ENCODE measurements around the gene TOMM20. TPM values are rescaled to one million over a fixed set of nuclear protein-coding genes. Genes with fewer than 3 reads are reported as not detected.
A peak's percentile ranks its signal among the peaks of the same experiment; 100 is the strongest.
"Not testable (repeated sequence)": the region's sequence is repeated elsewhere in the genome, so short reads cannot be mapped to it uniquely, and the experiment has no call there.

Gene TOMM20
- total and polyA plus RNA-seq, 4 donors, result 69.8 to 97.5 (median 77.7) TPM

DNA sequence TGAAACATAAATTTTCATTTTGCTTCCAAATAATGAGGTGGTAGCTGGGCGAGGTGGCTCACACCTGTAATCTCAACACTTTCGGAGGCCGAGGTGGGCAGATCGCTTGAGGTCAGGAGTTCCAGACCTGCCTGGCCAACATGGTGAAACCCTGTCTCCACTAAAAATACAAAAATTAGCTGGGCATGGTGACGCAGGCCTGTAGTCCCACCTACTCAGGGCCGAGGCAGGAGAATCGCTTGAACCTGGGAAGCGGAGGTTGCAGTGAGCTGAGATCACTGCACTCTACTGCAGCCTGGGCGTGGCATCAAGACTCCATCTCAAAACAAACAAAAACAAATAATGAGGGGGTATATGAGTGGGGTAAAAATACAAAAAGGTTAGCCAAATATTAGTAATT lies 31.3 kb upstream of the TOMM20 start:
- 84 to 86% methylated on average over 9 of the region's 9 CpGs for WGBS, 2 donors
- not testable (repeated sequence) for ATAC-seq (ENCODE audit: low FRiP score); H3K36me3 ChIP-seq (ENCODE audit: control insufficient read depth in 1 of 2, insufficient read depth in 2 of 2, low read length in 1 of 2); H3K27me3 ChIP-seq (ENCODE audit: control insufficient read depth in 1 of 2, insufficient read depth in 2 of 2, low read length in 1 of 2); H3K27ac ChIP-seq (ENCODE audit: low read depth in 1 of 2, low read length in 2 of 2); H3K4me3 ChIP-seq (ENCODE audit: low read length in 2 of 2); H3K4me1 ChIP-seq (ENCODE audit: control insufficient read depth in 1 of 2, insufficient read depth in 2 of 2, low read length in 2 of 2); H3K9me3 ChIP-seq (ENCODE audit: control insufficient read depth, low read length)
- peak in 1 of 2 donors; percentile 19 for DNase-seq
- intact Hi-C loops (cut with DNase I), result loop anchor here in 1 of 2 donors (10.0 kb wide), 1 partner anchor 255 kb away; no protein-coding TSS in a partner anchor

DNA sequence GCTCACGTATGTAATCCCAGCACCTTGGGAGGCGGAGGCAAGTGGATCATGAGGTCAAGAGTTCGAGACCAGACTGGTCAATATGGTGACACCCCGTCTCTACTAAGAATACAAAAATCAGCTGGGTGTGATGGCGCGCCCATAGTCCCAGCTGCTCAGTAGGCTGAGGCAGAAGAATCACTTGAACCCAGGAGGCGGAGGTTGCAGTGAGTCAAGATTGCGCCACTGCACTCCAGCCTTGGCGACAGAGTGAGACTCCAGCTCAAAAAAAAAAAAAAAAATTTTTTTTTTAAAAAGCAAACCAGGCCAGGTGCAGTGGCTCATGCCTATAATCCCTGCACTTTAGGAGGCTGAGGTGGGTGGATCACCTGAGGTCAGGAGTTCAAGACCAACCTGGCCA lies 30.6 kb upstream of the TOMM20 start:
- H3K27me3 ChIP-seq (ENCODE audit: control insufficient read depth in 1 of 2, insufficient read depth in 2 of 2, low read length in 1 of 2); H3K9me3 ChIP-seq (ENCODE audit: control insufficient read depth, low read length); H3K36me3 ChIP-seq (ENCODE audit: control insufficient read depth in 1 of 2, insufficient read depth in 2 of 2, low read length in 1 of 2); intact Hi-C loops (cut with DNase I); ATAC-seq (ENCODE audit: low FRiP score); H3K4me3 ChIP-seq (ENCODE audit: low read length in 2 of 2); H3K27ac ChIP-seq (ENCODE audit: low read depth in 1 of 2, low read length in 2 of 2); DNase-seq; H3K4me1 ChIP-seq (ENCODE audit: control insufficient read depth in 1 of 2, insufficient read depth in 2 of 2, low read length in 2 of 2): not testable (repeated sequence)
- WGBS, 2 donors, result 90 to 91% methylated on average over 9 of the region's 9 CpGs

DNA sequence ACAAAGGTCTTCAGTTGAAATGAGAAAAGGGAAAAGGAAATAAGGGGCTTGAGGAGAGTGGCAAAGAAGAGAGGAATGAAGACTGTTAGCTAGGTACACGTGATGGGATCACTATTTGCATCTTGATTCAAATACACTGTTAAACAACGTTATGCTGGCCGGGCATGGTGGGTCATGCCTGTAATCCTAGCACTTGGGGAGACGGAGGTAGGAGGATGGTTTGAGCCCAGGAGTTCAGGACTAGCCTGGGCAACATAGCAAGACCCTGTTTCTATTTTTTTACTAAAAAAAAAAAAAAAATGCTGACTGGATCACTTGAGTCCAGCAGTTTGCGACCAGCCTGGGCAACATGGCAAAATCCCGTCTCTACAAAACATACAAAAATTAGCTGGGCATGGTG lies 30.0 kb upstream of the TOMM20 start:
- no peak for ATAC-seq (ENCODE audit: low FRiP score)
- intact Hi-C loops (cut with DNase I), result no loop called here
- Histone ChIP-seq H3K9me3 (ENCODE audit: control insufficient read depth, low read length) (no peaks in the 10 kb centered on the region), H3K27me3 (ENCODE audit: control insufficient read depth in 1 of 2, insufficient read depth in 2 of 2, low read length in 1 of 2) (no peaks in the 10 kb centered on the region), H3K4me1 (ENCODE audit: control insufficient read depth in 1 of 2, insufficient read depth in 2 of 2, low read length in 2 of 2) (no peaks in the 10 kb centered on the region), H3K27ac (ENCODE audit: low read depth in 1 of 2, low read length in 2 of 2) (no peak overlapping the region), H3K4me3 (ENCODE audit: low read length in 2 of 2) (no peak overlapping the region), H3K36me3 (ENCODE audit: control insufficient read depth in 1 of 2, insufficient read depth in 2 of 2, low read length in 1 of 2) (peaks cover 0 to 2% of the 10 kb centered on the region in 2 donors)
- DNase-seq, result peak in 1 of 2 donors; percentile 36
- WGBS, 2 donors, result 92 to 94% methylated on average over 6 of the region's 6 CpGs

DNA sequence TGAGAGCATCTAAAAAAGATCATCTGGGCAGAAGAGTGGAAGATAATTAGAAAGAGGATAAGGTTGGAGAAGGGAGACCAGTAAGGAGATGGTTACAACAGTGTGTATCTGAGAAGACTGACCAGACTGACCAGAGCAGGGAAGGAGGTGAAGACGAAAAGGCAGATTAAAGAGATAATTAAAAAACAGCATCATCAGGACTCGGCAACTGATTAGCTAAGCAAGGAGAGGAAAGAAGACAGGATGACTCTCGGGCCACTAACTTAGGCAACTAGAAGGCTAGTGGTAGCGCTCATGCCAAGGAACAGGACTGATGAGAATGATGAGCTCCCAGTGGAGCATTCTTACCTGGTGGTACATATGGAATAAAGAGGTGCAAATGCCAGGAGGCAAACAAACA lies 28.5 kb upstream of the TOMM20 start:
- H3K27me3 ChIP-seq (ENCODE audit: control insufficient read depth in 1 of 2, insufficient read depth in 2 of 2, low read length in 1 of 2), result no peaks in the 10 kb centered on the region
- no peak overlapping the region for H3K27ac ChIP-seq (ENCODE audit: low read depth in 1 of 2, low read length in 2 of 2)
- ATAC-seq (ENCODE audit: low FRiP score), result no peak
- 95 to 97% methylated on average over 4 of the region's 4 CpGs for WGBS, 2 donors
- intact Hi-C loops (cut with DNase I), result no loop called here
- H3K36me3 ChIP-seq (ENCODE audit: control insufficient read depth in 1 of 2, insufficient read depth in 2 of 2, low read length in 1 of 2), result peaks cover 0 to 2% of the 10 kb centered on the region in 2 donors
- H3K9me3 ChIP-seq (ENCODE audit: control insufficient read depth, low read length), result no peaks in the 10 kb centered on the region
- DNase-seq, result no peak
- no peaks in the 10 kb centered on the region for H3K4me1 ChIP-seq (ENCODE audit: control insufficient read depth in 1 of 2, insufficient read depth in 2 of 2, low read length in 2 of 2)
- no peak overlapping the region for H3K4me3 ChIP-seq (ENCODE audit: low read length in 2 of 2)

DNA sequence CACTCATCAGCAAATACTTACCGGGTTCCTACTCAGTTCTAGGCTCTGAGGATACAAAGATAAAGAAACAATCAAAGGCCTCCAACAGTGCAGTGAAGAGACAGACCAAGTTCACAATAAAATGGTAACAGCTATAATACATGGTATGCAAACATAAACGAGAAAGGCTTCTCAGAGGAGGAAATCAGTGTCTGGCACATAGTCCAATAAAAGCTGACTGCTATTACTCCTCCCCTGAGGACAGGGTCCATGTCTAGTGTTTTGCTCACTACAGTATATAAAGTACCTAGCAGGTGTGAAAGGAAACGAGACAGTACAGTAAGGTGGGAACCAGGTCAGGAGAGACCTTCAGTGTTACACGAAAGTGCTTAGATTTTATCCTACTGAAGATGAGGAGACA lies 28.1 kb upstream of the TOMM20 start:
- intact Hi-C loops (cut with DNase I), result no loop called here
- ATAC-seq (ENCODE audit: low FRiP score), result no peak
- no peak for DNase-seq
- no peak overlapping the region for H3K4me3 ChIP-seq (ENCODE audit: low read length in 2 of 2)
- H3K36me3 ChIP-seq (ENCODE audit: control insufficient read depth in 1 of 2, insufficient read depth in 2 of 2, low read length in 1 of 2), result peaks cover 0 to 2% of the 10 kb centered on the region in 2 donors
- no peaks in the 10 kb centered on the region for H3K9me3 ChIP-seq (ENCODE audit: control insufficient read depth, low read length)
- H3K4me1 ChIP-seq (ENCODE audit: control insufficient read depth in 1 of 2, insufficient read depth in 2 of 2, low read length in 2 of 2), result no peaks in the 10 kb centered on the region
- no peak overlapping the region for H3K27ac ChIP-seq (ENCODE audit: low read depth in 1 of 2, low read length in 2 of 2)
- 79 to 82% methylated on average over 4 of the region's 4 CpGs for WGBS, 2 donors
- H3K27me3 ChIP-seq (ENCODE audit: control insufficient read depth in 1 of 2, insufficient read depth in 2 of 2, low read length in 1 of 2), result no peaks in the 10 kb centered on the region

DNA sequence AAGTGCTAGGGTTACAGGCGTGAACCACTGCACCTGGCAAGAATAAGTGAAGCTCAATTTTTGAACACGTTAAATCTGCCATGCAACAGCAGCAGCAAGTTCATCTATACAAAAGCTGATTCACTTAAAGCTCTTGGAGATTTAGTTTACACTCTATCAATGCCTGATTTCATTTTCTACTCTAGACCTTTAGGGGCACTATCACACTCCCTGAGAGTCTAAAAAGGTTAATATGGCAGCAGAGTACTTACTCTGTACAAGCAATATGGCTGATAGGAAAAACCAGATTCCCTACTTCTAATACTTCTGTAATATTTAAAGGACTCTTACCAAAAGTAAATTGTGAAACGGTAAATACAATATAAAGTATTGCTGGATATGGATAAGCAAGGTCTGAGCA lies 27.6 kb upstream of the TOMM20 start:
- WGBS, 2 donors, result 92 to 96% methylated on average over 3 of the region's 3 CpGs
- H3K9me3 ChIP-seq (ENCODE audit: control insufficient read depth, low read length), result no peaks in the 10 kb centered on the region
- no peak overlapping the region for H3K4me3 ChIP-seq (ENCODE audit: low read length in 2 of 2)
- ATAC-seq (ENCODE audit: low FRiP score), result no peak
- intact Hi-C loops (cut with DNase I), result no loop called here
- no peak overlapping the region for H3K27ac ChIP-seq (ENCODE audit: low read depth in 1 of 2, low read length in 2 of 2)
- no peaks in the 10 kb centered on the region for H3K4me1 ChIP-seq (ENCODE audit: control insufficient read depth in 1 of 2, insufficient read depth in 2 of 2, low read length in 2 of 2)
- DNase-seq, result no peak
- peaks cover 2 to 4% of the 10 kb centered on the region in 2 donors for H3K36me3 ChIP-seq (ENCODE audit: control insufficient read depth in 1 of 2, insufficient read depth in 2 of 2, low read length in 1 of 2)
- H3K27me3 ChIP-seq (ENCODE audit: control insufficient read depth in 1 of 2, insufficient read depth in 2 of 2, low read length in 1 of 2), result no peaks in the 10 kb centered on the region

DNA sequence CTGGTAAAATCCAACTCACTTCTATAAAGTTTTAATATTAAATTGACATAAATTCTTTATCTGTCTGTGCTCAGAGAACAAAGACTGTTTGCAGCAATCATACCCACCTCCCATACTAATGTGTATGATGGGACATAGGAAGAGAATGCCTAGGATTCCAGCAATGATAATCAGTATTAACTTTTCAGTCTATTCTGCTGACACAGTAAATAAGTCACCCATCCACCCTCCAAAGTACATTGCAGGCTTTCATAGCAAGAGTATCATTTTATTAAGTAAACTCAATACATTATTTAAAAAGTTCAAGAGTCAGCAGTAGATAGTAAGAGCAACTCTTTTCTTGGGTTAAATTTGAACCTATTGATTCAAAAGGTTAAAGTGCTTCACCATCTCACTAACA lies 23.6 kb upstream of the TOMM20 start:
- no peak overlapping the region for H3K27ac ChIP-seq (ENCODE audit: low read depth in 1 of 2, low read length in 2 of 2)
- H3K4me1 ChIP-seq (ENCODE audit: control insufficient read depth in 1 of 2, insufficient read depth in 2 of 2, low read length in 2 of 2), result no peaks in the 10 kb centered on the region
- ATAC-seq (ENCODE audit: low FRiP score) (no peak), DNase-seq (no peak)
- no peaks in the 10 kb centered on the region for H3K9me3 ChIP-seq (ENCODE audit: control insufficient read depth, low read length)
- H3K27me3 ChIP-seq (ENCODE audit: control insufficient read depth in 1 of 2, insufficient read depth in 2 of 2, low read length in 1 of 2), result no peaks in the 10 kb centered on the region
- H3K36me3 ChIP-seq (ENCODE audit: control insufficient read depth in 1 of 2, insufficient read depth in 2 of 2, low read length in 1 of 2), result peaks cover 4% of the 10 kb centered on the region in 2 donors
- intact Hi-C loops (cut with DNase I), result no loop called here
- no peak overlapping the region for H3K4me3 ChIP-seq (ENCODE audit: low read length in 2 of 2)

DNA sequence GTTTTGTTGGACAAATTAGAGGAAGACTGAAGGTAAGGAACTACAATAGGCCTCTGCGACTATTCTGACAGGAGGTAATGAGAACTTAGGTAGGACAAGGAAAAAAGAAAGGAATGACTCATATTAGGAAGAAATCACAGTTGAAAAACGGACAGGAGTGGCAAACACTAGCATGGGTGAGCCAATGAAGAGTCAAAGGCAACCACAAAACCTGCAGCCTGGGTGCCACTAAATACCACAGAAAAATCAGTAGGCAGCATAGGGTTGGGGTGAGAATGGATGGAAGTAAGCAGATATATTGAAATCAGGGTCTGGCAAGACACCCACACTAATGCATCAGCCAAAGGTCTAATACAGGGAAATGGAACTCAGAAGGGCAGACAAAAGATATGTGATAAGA lies 22.4 kb upstream of the TOMM20 start:
- Histone ChIP-seq H3K27ac (ENCODE audit: low read depth in 1 of 2, low read length in 2 of 2) (no peak overlapping the region), H3K4me1 (ENCODE audit: control insufficient read depth in 1 of 2, insufficient read depth in 2 of 2, low read length in 2 of 2) (no peaks in the 10 kb centered on the region), H3K36me3 (ENCODE audit: control insufficient read depth in 1 of 2, insufficient read depth in 2 of 2, low read length in 1 of 2) (peaks cover 4 to 6% of the 10 kb centered on the region in 2 donors), H3K9me3 (ENCODE audit: control insufficient read depth, low read length) (no peaks in the 10 kb centered on the region), H3K27me3 (ENCODE audit: control insufficient read depth in 1 of 2, insufficient read depth in 2 of 2, low read length in 1 of 2) (no peaks in the 10 kb centered on the region), H3K4me3 (ENCODE audit: low read length in 2 of 2) (no peak overlapping the region)
- WGBS, 2 donors, result 84 to 88% methylated on average over 2 of the region's 2 CpGs
- ATAC-seq (ENCODE audit: low FRiP score), result no peak
- intact Hi-C loops (cut with DNase I), result no loop called here
- DNase-seq, result no peak

DNA sequence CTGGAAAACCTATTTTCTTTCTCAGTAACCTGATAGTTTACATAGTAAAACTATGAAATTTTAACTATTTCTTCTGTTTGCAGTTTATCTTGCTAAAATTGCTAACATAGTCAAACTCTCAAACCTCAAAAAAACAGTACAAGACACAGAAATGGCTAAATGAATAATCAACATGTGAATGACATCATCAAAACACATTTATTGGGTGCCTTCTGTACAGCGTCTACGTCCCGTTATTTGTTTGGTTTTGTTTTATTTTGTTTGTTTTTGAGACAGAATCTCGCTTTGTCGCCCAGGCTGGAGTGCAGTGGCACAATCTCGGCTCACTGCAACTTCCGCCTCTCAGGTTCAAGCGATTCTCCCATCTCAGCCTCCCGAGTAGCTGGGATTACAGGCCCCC lies 21.2 kb upstream of the TOMM20 start:
- H3K9me3 ChIP-seq (ENCODE audit: control insufficient read depth, low read length), result no peaks in the 10 kb centered on the region
- H3K4me3 ChIP-seq (ENCODE audit: low read length in 2 of 2), result no peak overlapping the region
- ATAC-seq (ENCODE audit: low FRiP score) (no peak), DNase-seq (no peak)
- no peaks in the 10 kb centered on the region for H3K4me1 ChIP-seq (ENCODE audit: control insufficient read depth in 1 of 2, insufficient read depth in 2 of 2, low read length in 2 of 2)
- intact Hi-C loops (cut with DNase I), result no loop called here
- H3K27me3 ChIP-seq (ENCODE audit: control insufficient read depth in 1 of 2, insufficient read depth in 2 of 2, low read length in 1 of 2), result no peaks in the 10 kb centered on the region
- H3K36me3 ChIP-seq (ENCODE audit: control insufficient read depth in 1 of 2, insufficient read depth in 2 of 2, low read length in 1 of 2), result peaks cover 4 to 6% of the 10 kb centered on the region in 2 donors
- 94 to 96% methylated on average over 9 of the region's 9 CpGs for WGBS, 2 donors
- no peak overlapping the region for H3K27ac ChIP-seq (ENCODE audit: low read depth in 1 of 2, low read length in 2 of 2)

All from aorta (tissue), 5 donors.